Left lung (tissue), 10 donors: ENCODE results near the gene LRRC4C. TPM values are rescaled to one million over a fixed set of nuclear protein-coding genes. Genes with fewer than 3 reads are reported as not detected.

Source experiments
- ATAC-seq: fragments of 200-7000 bp; cut with Tn5 transposase; one replicate; pipeline ENCODE4 v1.9.1; 2020; ENCODE audit warnings: moderate library complexity
- DNase-seq, 4 donors: peaks; one replicate each; pipeline ENCODE4 v3.0.0-alpha.2; 2013 to 2020
- H3K27ac ChIP-seq, 2 donors: fragments of 200-600 bp; sonication (generic) in 1 of 2; one replicate each; pipeline versions ENCODE4 v1.5.0 to v1.8.0; 2020 to 2021
- H3K27me3 ChIP-seq, 2 donors: fragments of 200-600 bp; sonication (generic) in 1 of 2; one replicate each; pipeline versions ENCODE4 v1.5.0 to v1.8.0; 2020 to 2021
- H3K36me3 ChIP-seq, 2 donors: fragments of 200-600 bp; sonication (generic) in 1 of 2; one replicate each; pipeline versions ENCODE4 v1.5.0 to v1.8.0; 2020 to 2021
- H3K4me1 ChIP-seq, 2 donors: fragments of 200-600 bp; one replicate each; pipeline ENCODE4 v1.8.0; 2021
- H3K4me3 ChIP-seq, 2 donors: fragments of 200-600 bp; sonication (generic) in 1 of 2; one replicate each; pipeline versions ENCODE4 v1.5.0 to v1.8.0; 2020 to 2021; ENCODE audit warnings: mild to moderate bottlenecking in 1 of 2
- H3K9me3 ChIP-seq, 2 donors: fragments of 200-600 bp; sonication (generic) in 1 of 2; one replicate each; pipeline versions ENCODE4 v1.5.0 to v1.8.0; 2020 to 2021
- CTCF ChIP-seq, 2 donors: fragments of 200-600 bp; sonication (generic) in 1 of 2; IDR thresholded peaks; one replicate each; pipeline versions ENCODE4 v1.5.0 to v1.8.0; 2021; ENCODE audit warnings: antibody characterized with exemption in 2 of 2
- intact Hi-C, 2 donors: fragments of 100-400 bp; cut with DNase I; formaldehyde crosslinking; loops; one replicate each; pipeline versions ENCODE4 v1.11.2 to v1.14.2; 2022
- polyA plus RNA-seq, 6 donors: library from polyadenylated mRNA; unstranded; fragments of 120-200 nt; gene quantifications; one replicate each; pipeline ENCODE4 v1.2.1, GENCODE V29; 2013; ENCODE audit not compliant: insufficient read length in 6 of 6
- total RNA-seq, 2 donors: library from RNA; stranded (reverse); fragmentation: NEBNext Ultra II Directional; extraction: Animal tissue kit (Norgen Biotek cat#: 25700); gene quantifications; one replicate each; pipeline ENCODE4 v1.2.1, GENCODE V29; 2021
- donor health status: DM: no; HTN: yes; CAD: no.
- donor health status: DM: no; HTN: no; CAD: no.

LRRC4C gene
- total and polyA plus RNA-seq, 8 donors: 0.50 to 6.8 (median 4.2) TPM

GRCh38 chr11:40281052-40281580, 1178.3 kb downstream of the LRRC4C start:
- no peak for TF ChIP-seq CTCF (IDR thresholded peaks at IDR 0.05)
- Histone ChIP-seq H3K27ac (no peak overlapping the region), H3K4me3 (no peak overlapping the region), H3K36me3 (no peaks in the 10 kb centered on the region), H3K27me3 (no peaks in the 10 kb centered on the region), H3K9me3 (no peaks in the 10 kb centered on the region), H3K4me1 (peaks cover 0 to 5% of the 10 kb centered on the region in 2 donors)
- intact Hi-C loops: no loop called here
- DNase-seq: peak in 2 of 4 donors; percentile 73 to 79
- ATAC-seq: peak; percentile 50

GRCh38 chr11:40280159-40281051, 1179.0 kb downstream of the LRRC4C start:
- intact Hi-C loops: no loop called here
- no peak for ATAC-seq

GRCh38 chr11:40276960-40277359, 1182.5 kb downstream of the LRRC4C start:
- no peak for TF ChIP-seq CTCF (IDR thresholded peaks at IDR 0.05)
- Histone ChIP-seq H3K36me3 (no peaks in the 10 kb centered on the region), H3K27me3 (no peaks in the 10 kb centered on the region), H3K27ac (no peak overlapping the region), H3K4me1 (peaks cover 0 to 5% of the 10 kb centered on the region in 2 donors), H3K4me3 (no peak overlapping the region), H3K9me3 (no peaks in the 10 kb centered on the region)
- ATAC-seq: no peak
- DNase-seq: no peak
- intact Hi-C loops: no loop called here

More at GRCh38 chr11:40280159-40281051, 1179.0 kb downstream of the LRRC4C start:
- no peak for DNase-seq
- peaks cover 0 to 5% of the 10 kb centered on the region in 2 donors for H3K4me1 ChIP-seq
- H3K27me3 ChIP-seq: no peaks in the 10 kb centered on the region
- H3K9me3 ChIP-seq: no peaks in the 10 kb centered on the region
- no peak for TF ChIP-seq CTCF (IDR thresholded peaks at IDR 0.05)
- no peaks in the 10 kb centered on the region for H3K36me3 ChIP-seq
- no peak overlapping the region for H3K27ac ChIP-seq
- no peak overlapping the region for H3K4me3 ChIP-seq

GRCh38 chr11:40274017-40274416, 1185.4 kb downstream of the LRRC4C start:
- no peak for TF ChIP-seq CTCF (IDR thresholded peaks at IDR 0.05)
- Histone ChIP-seq H3K27me3 (no peaks in the 10 kb centered on the region), H3K27ac (no peak overlapping the region), H3K9me3 (no peaks in the 10 kb centered on the region), H3K4me3 (no peak overlapping the region), H3K4me1 (no peaks in the 10 kb centered on the region), H3K36me3 (no peaks in the 10 kb centered on the region)
- ATAC-seq (no peak), DNase-seq (no peak)
- intact Hi-C loops: no loop called here

GRCh38 chr11:40273192-40273732, 1186.2 kb downstream of the LRRC4C start:
- intact Hi-C loops: no loop called here
- TF ChIP-seq CTCF (IDR thresholded peaks at IDR 0.05): no peak

More at GRCh38 chr11:40273192-40273732, 1186.2 kb downstream of the LRRC4C start:
- ATAC-seq (no peak), DNase-seq (no peak)
- H3K27me3 ChIP-seq: no peaks in the 10 kb centered on the region
- no peak overlapping the region for H3K27ac ChIP-seq
- H3K4me1 ChIP-seq: no peaks in the 10 kb centered on the region
- H3K4me3 ChIP-seq: no peak overlapping the region
- H3K9me3 ChIP-seq: no peaks in the 10 kb centered on the region
- no peaks in the 10 kb centered on the region for H3K36me3 ChIP-seq
